ENCODE results near the gene SNX32. TPM values are rescaled to one million over a fixed set of nuclear protein-coding genes. Genes with fewer than 3 reads are reported as not detected.

SNX32 gene
- total and polyA plus RNA-seq, 2 of the 13 experiments (the other 11 are each of a cell fraction or from before 2014, with no cell fraction given), result 0.09 to 0.34 TPM

DNA sequence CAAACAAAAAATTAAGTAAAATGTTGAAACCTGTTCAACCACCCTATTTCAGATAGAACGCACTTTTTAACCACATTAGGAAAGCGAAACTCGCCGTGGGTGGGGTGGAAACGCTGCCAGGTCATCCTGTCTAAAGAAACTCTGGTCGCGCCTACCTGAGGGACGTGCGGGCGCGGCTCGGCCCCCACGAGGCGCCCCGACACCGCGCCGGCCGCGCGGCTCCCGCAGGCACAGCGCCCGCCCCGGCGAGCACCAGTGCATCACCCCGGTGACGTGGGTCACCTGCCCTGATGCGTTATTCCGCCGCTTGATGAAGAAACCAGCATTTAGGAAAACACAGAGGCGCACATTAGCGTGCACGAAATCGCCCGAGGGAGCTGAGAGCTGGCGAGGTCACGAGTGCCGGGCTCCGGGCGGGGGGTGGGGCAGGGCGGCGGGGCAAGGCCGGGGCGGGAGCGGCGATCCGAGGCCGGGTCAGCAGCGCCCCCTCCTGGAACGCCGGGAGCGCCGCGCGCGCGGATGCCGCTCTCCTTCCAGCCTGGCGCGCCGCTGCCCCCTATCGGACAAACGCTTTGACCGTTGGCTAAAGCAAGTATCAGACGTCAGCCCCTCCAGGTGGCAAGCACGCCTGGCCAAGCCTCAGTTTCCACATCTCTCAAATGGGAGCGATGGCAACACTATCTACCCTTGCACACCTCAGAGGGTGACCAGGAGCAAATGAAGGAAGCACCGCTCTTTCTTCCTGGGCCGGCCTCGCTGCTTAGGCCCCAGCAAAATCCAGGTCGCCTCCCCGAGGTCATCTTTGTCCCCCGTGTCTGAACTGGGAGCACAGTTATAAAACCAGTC is 15.7 kb upstream of the SNX32 start (continued):
- TF ChIP-seq, protein P1, sequence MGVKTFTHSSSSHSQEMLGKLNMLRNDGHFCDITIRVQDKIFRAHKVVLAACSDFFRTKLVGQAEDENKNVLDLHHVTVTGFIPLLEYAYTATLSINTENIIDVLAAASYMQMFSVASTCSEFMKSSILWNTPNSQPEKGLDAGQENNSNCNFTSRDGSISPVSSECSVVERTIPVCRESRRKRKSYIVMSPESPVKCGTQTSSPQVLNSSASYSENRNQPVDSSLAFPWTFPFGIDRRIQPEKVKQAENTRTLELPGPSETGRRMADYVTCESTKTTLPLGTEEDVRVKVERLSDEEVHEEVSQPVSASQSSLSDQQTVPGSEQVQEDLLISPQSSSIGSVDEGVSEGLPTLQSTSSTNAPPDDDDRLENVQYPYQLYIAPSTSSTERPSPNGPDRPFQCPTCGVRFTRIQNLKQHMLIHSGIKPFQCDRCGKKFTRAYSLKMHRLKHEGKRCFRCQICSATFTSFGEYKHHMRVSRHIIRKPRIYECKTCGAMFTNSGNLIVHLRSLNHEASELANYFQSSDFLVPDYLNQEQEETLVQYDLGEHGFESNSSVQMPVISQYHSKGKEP (CRISPR knock-in tag; IDR thresholded peaks at IDR 0.05), result no peak
- TF ChIP-seq ZFP36L1 (CRISPR knock-in tag; IDR thresholded peaks at IDR 0.05) (no peak), LCORL (IDR thresholded peaks at IDR 0.05) (no peak), LCORL (CRISPR knock-in tag; IDR thresholded peaks at IDR 0.05) (peak; percentile 67; the same call in 1 of the 2 replicates), ZSCAN12 (CRISPR knock-in tag; IDR thresholded peaks at IDR 0.05) (no peak), BCLAF1 (IDR thresholded peaks at IDR 0.05) (no peak), ZNF614 (CRISPR knock-in tag; IDR thresholded peaks at IDR 0.05; ENCODE audit: borderline replicate concordance) (no peak), BRCA1 (CRISPR knock-in tag; IDR thresholded peaks at IDR 0.05) (no peak), SMAD3 (CRISPR knock-in tag; IDR thresholded peaks at IDR 0.05) (peak; percentile 71; the same call in 1 of the 2 replicates), HNRNPK (IDR thresholded peaks at IDR 0.05; ENCODE audit: low read depth, low read length, poor library complexity, severe bottlenecking) (no peak), NFYC (CRISPR knock-in tag; IDR thresholded peaks at IDR 0.05) (no peak), ZNF746 (CRISPR knock-in tag; IDR thresholded peaks at IDR 0.05) (no peak), ZMAT3 (CRISPR knock-in tag; conservative IDR thresholded peaks at IDR 0.05) (peak; percentile 61; the same call in 1 of the 2 replicates), ZNF253 (CRISPR knock-in tag; IDR thresholded peaks at IDR 0.05; ENCODE audit: borderline replicate concordance) (no peak), REPIN1 (CRISPR knock-in tag; IDR thresholded peaks at IDR 0.05; ENCODE audit: borderline replicate concordance, low read depth) (0 out of 2 replicates have a peak, but pooled peaks have one; percentile 63), PCBP1 (IDR thresholded peaks at IDR 0.05; ENCODE audit: borderline replicate concordance, low read depth, low read length) (no peak), DNMT1 (CRISPR knock-in tag; IDR thresholded peaks at IDR 0.05) (no peak), KDM1A (CRISPR knock-in tag; IDR thresholded peaks at IDR 0.05) (peak; percentile 96)
- TF ChIP-seq, protein P2, sequence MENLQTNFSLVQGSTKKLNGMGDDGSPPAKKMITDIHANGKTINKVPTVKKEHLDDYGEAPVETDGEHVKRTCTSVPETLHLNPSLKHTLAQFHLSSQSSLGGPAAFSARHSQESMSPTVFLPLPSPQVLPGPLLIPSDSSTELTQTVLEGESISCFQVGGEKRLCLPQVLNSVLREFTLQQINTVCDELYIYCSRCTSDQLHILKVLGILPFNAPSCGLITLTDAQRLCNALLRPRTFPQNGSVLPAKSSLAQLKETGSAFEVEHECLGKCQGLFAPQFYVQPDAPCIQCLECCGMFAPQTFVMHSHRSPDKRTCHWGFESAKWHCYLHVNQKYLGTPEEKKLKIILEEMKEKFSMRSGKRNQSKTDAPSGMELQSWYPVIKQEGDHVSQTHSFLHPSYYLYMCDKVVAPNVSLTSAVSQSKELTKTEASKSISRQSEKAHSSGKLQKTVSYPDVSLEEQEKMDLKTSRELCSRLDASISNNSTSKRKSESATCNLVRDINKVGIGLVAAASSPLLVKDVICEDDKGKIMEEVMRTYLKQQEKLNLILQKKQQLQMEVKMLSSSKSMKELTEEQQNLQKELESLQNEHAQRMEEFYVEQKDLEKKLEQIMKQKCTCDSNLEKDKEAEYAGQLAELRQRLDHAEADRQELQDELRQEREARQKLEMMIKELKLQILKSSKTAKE (CRISPR knock-in tag; IDR thresholded peaks at IDR 0.05; ENCODE audit: borderline replicate concordance), result no peak
